ENCODE measurements around the gene NANOS1.
A peak's percentile ranks its signal among the peaks of the same experiment; 100 is the strongest.

Gene NANOS1

GRCh38 chr10:119030421-119031250 lies 1.1 kb downstream of the NANOS1 start:
- peak overlapping the region; percentile 65 for H3K4me3 Mint-ChIP-seq
- H3K27ac Mint-ChIP-seq = peak overlapping the region; percentile 65
- peaks cover 9% of the 10 kb centered on the region for H3K36me3 Mint-ChIP-seq
- peaks cover 16% of the 10 kb centered on the region for H3K4me1 Mint-ChIP-seq
- no peaks in the 10 kb centered on the region for H3K9me3 Mint-ChIP-seq
- H3K27me3 Mint-ChIP-seq = no peaks in the 10 kb centered on the region

- Mint-ChIP-seq H3K36me3 (peaks cover 11% of the 10 kb centered on the region), H3K27ac (peak overlapping the region; percentile 79), H3K4me3 (peak overlapping the region; percentile 41), H3K9me3 (no peaks in the 10 kb centered on the region), H3K4me1 (peaks cover 16% of the 10 kb centered on the region), H3K27me3 (no peaks in the 10 kb centered on the region)
These were observed 2.1 kb downstream of the NANOS1 start for GRCh38 chr10:119031496-119032059.

- Mint-ChIP-seq H3K36me3 (peaks cover 29% of the 10 kb centered on the region), H3K27ac (no peak overlapping the region), H3K4me1 (peaks cover 9% of the 10 kb centered on the region), H3K4me3 (no peak overlapping the region), H3K27me3 (no peaks in the 10 kb centered on the region), H3K9me3 (no peaks in the 10 kb centered on the region)
These were observed 9.6 kb downstream of the NANOS1 start for GRCh38 chr10:119039161-119039560.

- Mint-ChIP-seq H3K36me3 (peaks cover 25% of the 10 kb centered on the region), H3K27ac (no peak overlapping the region), H3K4me3 (no peak overlapping the region), H3K4me1 (peaks cover 17% of the 10 kb centered on the region), H3K27me3 (no peaks in the 10 kb centered on the region), H3K9me3 (no peaks in the 10 kb centered on the region)
These were observed 11.8 kb downstream of the NANOS1 start for GRCh38 chr10:119041326-119041725.

GRCh38 chr10:119042169-119042568 lies 12.7 kb downstream of the NANOS1 start:
- Mint-ChIP-seq H3K9me3 (no peaks in the 10 kb centered on the region), H3K27ac (peak overlapping the region; percentile 30), H3K4me1 (peaks cover 18% of the 10 kb centered on the region), H3K4me3 (no peak overlapping the region), H3K36me3 (peaks cover 27% of the 10 kb centered on the region), H3K27me3 (no peaks in the 10 kb centered on the region)

GRCh38 chr10:119045561-119045960 lies 16.0 kb downstream of the NANOS1 start:
- Mint-ChIP-seq H3K9me3 (no peaks in the 10 kb centered on the region), H3K27ac (peak overlapping the region; percentile 6), H3K4me1 (peaks cover 26% of the 10 kb centered on the region), H3K27me3 (no peaks in the 10 kb centered on the region), H3K36me3 (peaks cover 31% of the 10 kb centered on the region), H3K4me3 (no peak overlapping the region)

- no peak overlapping the region for H3K27ac Mint-ChIP-seq
- peaks cover 31% of the 10 kb centered on the region for H3K36me3 Mint-ChIP-seq
- no peaks in the 10 kb centered on the region for H3K27me3 Mint-ChIP-seq
- no peak overlapping the region for H3K4me3 Mint-ChIP-seq
- H3K4me1 Mint-ChIP-seq = peaks cover 36% of the 10 kb centered on the region
- no peaks in the 10 kb centered on the region for H3K9me3 Mint-ChIP-seq
These were observed 19.8 kb downstream of the NANOS1 start for GRCh38 chr10:119049361-119049760.

- H3K4me1 Mint-ChIP-seq = peaks cover 36% of the 10 kb centered on the region
- H3K27ac Mint-ChIP-seq = peak overlapping the region; percentile 75
- no peak overlapping the region for H3K4me3 Mint-ChIP-seq
- H3K36me3 Mint-ChIP-seq = peaks cover 31% of the 10 kb centered on the region
- H3K27me3 Mint-ChIP-seq = no peaks in the 10 kb centered on the region
- no peaks in the 10 kb centered on the region for H3K9me3 Mint-ChIP-seq
These were observed 20.3 kb downstream of the NANOS1 start for GRCh38 chr10:119049777-119050176.

- Mint-ChIP-seq H3K27ac (no peak overlapping the region), H3K9me3 (no peaks in the 10 kb centered on the region), H3K36me3 (peaks cover 27% of the 10 kb centered on the region), H3K4me1 (peaks cover 27% of the 10 kb centered on the region), H3K4me3 (no peak overlapping the region), H3K27me3 (no peaks in the 10 kb centered on the region)
These were observed 22.3 kb downstream of the NANOS1 start for GRCh38 chr10:119051775-119052174.

- Mint-ChIP-seq H3K27ac (no peak overlapping the region), H3K9me3 (no peaks in the 10 kb centered on the region), H3K36me3 (peaks cover 34% of the 10 kb centered on the region)
These were observed 26.0 kb downstream of the NANOS1 start for GRCh38 chr10:119055472-119055871.

GRCh38 chr10:119058010-119058409 lies 28.5 kb downstream of the NANOS1 start:
- H3K27me3 Mint-ChIP-seq = no peaks in the 10 kb centered on the region
- no peak overlapping the region for H3K4me3 Mint-ChIP-seq
- H3K36me3 Mint-ChIP-seq = peaks cover 30% of the 10 kb centered on the region
- H3K27ac Mint-ChIP-seq = no peak overlapping the region
- peaks cover 21% of the 10 kb centered on the region for H3K4me1 Mint-ChIP-seq
- no peaks in the 10 kb centered on the region for H3K9me3 Mint-ChIP-seq

More at GRCh38 chr10:119055472-119055871, 26.0 kb downstream of the NANOS1 start:
- Mint-ChIP-seq H3K4me1 (peaks cover 19% of the 10 kb centered on the region), H3K4me3 (no peak overlapping the region), H3K27me3 (no peaks in the 10 kb centered on the region)

- Mint-ChIP-seq H3K36me3 (peaks cover 29% of the 10 kb centered on the region), H3K4me3 (no peak overlapping the region), H3K4me1 (peaks cover 24% of the 10 kb centered on the region), H3K27me3 (no peaks in the 10 kb centered on the region), H3K9me3 (no peaks in the 10 kb centered on the region), H3K27ac (peak overlapping the region; percentile 55)
These were observed 30.0 kb downstream of the NANOS1 start for GRCh38 chr10:119059557-119059956.

- peaks cover 30% of the 10 kb centered on the region for H3K36me3 Mint-ChIP-seq
- no peaks in the 10 kb centered on the region for H3K27me3 Mint-ChIP-seq
- H3K4me1 Mint-ChIP-seq = peaks cover 28% of the 10 kb centered on the region
- no peak overlapping the region for H3K4me3 Mint-ChIP-seq
- H3K27ac Mint-ChIP-seq = no peak overlapping the region
- no peaks in the 10 kb centered on the region for H3K9me3 Mint-ChIP-seq
These were observed 30.6 kb downstream of the NANOS1 start for GRCh38 chr10:119060107-119060506.

- Mint-ChIP-seq H3K9me3 (no peaks in the 10 kb centered on the region), H3K36me3 (peaks cover 35% of the 10 kb centered on the region), H3K4me1 (peaks cover 32% of the 10 kb centered on the region), H3K27ac (no peak overlapping the region), H3K4me3 (no peak overlapping the region), H3K27me3 (no peaks in the 10 kb centered on the region)
These were observed 31.8 kb downstream of the NANOS1 start for GRCh38 chr10:119061352-119061751.

GRCh38 chr10:119061926-119062325 lies 32.4 kb downstream of the NANOS1 start:
- H3K9me3 Mint-ChIP-seq = no peaks in the 10 kb centered on the region
- H3K4me3 Mint-ChIP-seq = no peak overlapping the region
- H3K4me1 Mint-ChIP-seq = peaks cover 32% of the 10 kb centered on the region
- H3K36me3 Mint-ChIP-seq = peaks cover 35% of the 10 kb centered on the region
- H3K27ac Mint-ChIP-seq = no peak overlapping the region
- no peaks in the 10 kb centered on the region for H3K27me3 Mint-ChIP-seq

- no peak overlapping the region for H3K4me3 Mint-ChIP-seq
- no peak overlapping the region for H3K27ac Mint-ChIP-seq
- peaks cover 19% of the 10 kb centered on the region for H3K36me3 Mint-ChIP-seq
- no peaks in the 10 kb centered on the region for H3K27me3 Mint-ChIP-seq
- H3K9me3 Mint-ChIP-seq = no peaks in the 10 kb centered on the region
- H3K4me1 Mint-ChIP-seq = peaks cover 30% of the 10 kb centered on the region
These were observed 41.1 kb downstream of the NANOS1 start for GRCh38 chr10:119070395-119071165.
